HCT116 (cell line): ENCODE measurements around the gene TNRC6B. TPM values are rescaled to one million over a fixed set of nuclear protein-coding genes. Genes with fewer than 3 reads are reported as not detected.

ENCODE experiments used
- ATAC-seq: fragments of 200-7000 bp; cut with Tn5 transposase; 2 replicates; pipeline ENCODE4 v1.9.1; 2020; ENCODE audit warnings: mild to moderate bottlenecking, moderate library complexity
- BruUV-seq: library from RNA; stranded (reverse); fragments of 400-500 nt; replicated peaks from 2 replicates; lab custom pipeline; 2021; lab: Mats Ljungman, UMichigan
- CTCF ChIA-PET: fragments of 300-600 bp; sonication (Branson Sonifier 250); formaldehyde crosslinking; loops from one replicate; lab custom pipeline; 2021; ENCODE audit warnings: antibody characterized with exemption; lab: Charles Lee
- POLR2A ChIA-PET: fragments of 300-600, 350-600 bp; sonication (Branson Sonifier 250); formaldehyde crosslinking; loops from one replicate; lab custom pipeline; 2021; ENCODE audit warnings: antibody characterized with exemption; lab: Charles Lee
- RAD21 ChIA-PET, 2 experiments: fragments of 300-600 bp; sonication (Branson Sonifier 250); formaldehyde crosslinking; loops; one replicate each; lab custom pipeline; 2023; ENCODE audit warnings: low total read pairs in 2 of 2; ENCODE audit not compliant: uncharacterized antibody in 2 of 2, unreplicated experiment in 2 of 2, low non-redundant PET in 1 of 2; lab: Charles Lee
- DNase-seq: peaks from one replicate; pipeline ENCODE4 v3.0.0-alpha.2; 2010; ENCODE audit warnings: low read depth, low spot score
- H2AFZ ChIP-seq: fragments of 200-600 bp; shearing (Covaris generic), sonication (generic); 2 replicates; pipeline ENCODE4 v1.6.1; 2017; ENCODE audit warnings: low read depth, mixed run types, mixed read lengths, antibody characterized with exemption, low read length; ENCODE audit not compliant: poor library complexity, severe bottlenecking
- H3K27ac ChIP-seq: 2 replicates; pipeline ENCODE4 v1.5.1; 2012; ENCODE audit warnings: low read depth, low read length
- H3K27me3 ChIP-seq: fragments of 200-600 bp; sonication (generic); 2 replicates; pipeline ENCODE4 v1.6.1; 2016; ENCODE audit warnings: mixed run types, low read length, mixed read lengths; ENCODE audit not compliant: insufficient read depth
- H3K36me3 ChIP-seq, 2 experiments: fragments of 200-500 bp in 1 of 2; fragments of 200-600 bp in 1 of 2; sonication (Bioruptor generic) in 1 of 2; sonication (generic) in 1 of 2; 2 replicates each; pipeline versions ENCODE4 v1.5.1 to v1.6.1; 2014 to 2016; ENCODE audit warnings: low read length in 2 of 2, inconsistent platforms in 1 of 2, mixed read lengths in 1 of 2, mixed run types in 1 of 2; ENCODE audit not compliant: insufficient read depth in 2 of 2, control insufficient read depth in 1 of 2
- H3K4me1 ChIP-seq, 2 experiments: fragments of 200-600 bp in 1 of 2; sonication (generic) in 1 of 2; 2 replicates each; pipeline versions ENCODE4 v1.5.1 to v1.6.1; 2012 to 2017; ENCODE audit warnings: low read length in 2 of 2, inconsistent platforms in 1 of 2, mild to moderate bottlenecking in 1 of 2, mixed read lengths in 1 of 2, mixed run types in 1 of 2, moderate library complexity in 1 of 2; ENCODE audit not compliant: insufficient read depth in 2 of 2, control insufficient read depth in 1 of 2
- H3K4me2 ChIP-seq: fragments of 200-600 bp; sonication (generic); 2 replicates; pipeline ENCODE4 v1.6.1; 2017; ENCODE audit warnings: mixed run types, low read length, mixed read lengths
- H3K4me3 ChIP-seq, 2 experiments: fragments of 200-600 bp in 1 of 2; sonication (generic) in 1 of 2; replicated peaks in 1 of 2; 2 replicates each; pipeline ENCODE4 v1.5.1; 2011 to 2016; ENCODE audit warnings: low read length in 2 of 2, control low read depth in 1 of 2, low read depth in 1 of 2, mild to moderate bottlenecking in 1 of 2, mixed read lengths in 1 of 2, mixed run types in 1 of 2
- H3K79me2 ChIP-seq: fragments of 200-600 bp; sonication (generic); 2 replicates; pipeline ENCODE4 v1.6.1; 2017; ENCODE audit warnings: mild to moderate bottlenecking, mixed run types, low read length, moderate library complexity, mixed read lengths; ENCODE audit not compliant: insufficient read depth
- H3K9ac ChIP-seq: fragments of 200-600 bp; sonication (generic); 2 replicates; pipeline ENCODE4 v1.6.1; 2016; ENCODE audit warnings: low read length, mixed read lengths
- H3K9me2 ChIP-seq: fragments of 200-600 bp; sonication (generic), shearing (Covaris generic); 2 replicates; pipeline ENCODE4 v1.6.1; 2017; ENCODE audit warnings: mixed run types, mild to moderate bottlenecking, moderate library complexity; ENCODE audit not compliant: insufficient read depth
- H3K9me3 ChIP-seq, 2 experiments: fragments of 200-500 bp in 1 of 2; fragments of 200-600 bp in 1 of 2; sonication (Bioruptor generic) in 1 of 2; sonication (generic) in 1 of 2; 2 replicates each; pipeline ENCODE4 v1.6.1; 2014 to 2017; ENCODE audit warnings: low read length in 2 of 2, mixed read lengths in 2 of 2, inconsistent platforms in 1 of 2, low read depth in 1 of 2, mild to moderate bottlenecking in 1 of 2, mixed run types in 1 of 2, moderate library complexity in 1 of 2; ENCODE audit not compliant: control insufficient read depth in 1 of 2, insufficient read depth in 1 of 2
- H4K20me1 ChIP-seq: fragments of 200-600 bp; sonication (generic), shearing (Covaris generic); 2 replicates; pipeline ENCODE4 v1.6.1; 2017; ENCODE audit warnings: mixed run types, mild to moderate bottlenecking, moderate library complexity; ENCODE audit not compliant: insufficient read depth
- CBX3 ChIP-seq: IDR thresholded peaks from 2 replicates; pipeline ENCODE4 v1.6.1; 2012; ENCODE audit warnings: low read depth
- CEBPB ChIP-seq: IDR thresholded peaks from 2 replicates; pipeline ENCODE4 v1.6.1; 2012; ENCODE audit warnings: low read depth
- EZH2 ChIP-seq: fragments of 200-600 bp; sonication (generic); IDR thresholded peaks from 2 replicates; pipeline ENCODE4 v1.6.1; 2017; ENCODE audit warnings: antibody characterized with exemption, mixed run types
- JUND ChIP-seq: IDR thresholded peaks from 2 replicates; pipeline ENCODE4 v1.6.1; 2012
- MAX ChIP-seq: IDR thresholded peaks from 2 replicates; pipeline ENCODE4 v1.6.1; 2012
- POLR2A ChIP-seq: IDR thresholded peaks from 2 replicates; pipeline ENCODE4 v1.7.0; 2011; ENCODE audit warnings: borderline replicate concordance; ENCODE audit not compliant: insufficient read depth, insufficient read length; ENCODE audit errors: extremely low read depth
- SIN3A ChIP-seq: IDR thresholded peaks from 2 replicates; pipeline ENCODE4 v1.6.1; 2012; ENCODE audit warnings: low read depth
- SRF ChIP-seq: IDR thresholded peaks from 2 replicates; pipeline ENCODE4 v1.6.1; 2012; ENCODE audit warnings: low read depth
- TCF7L2 ChIP-seq: IDR thresholded peaks from 2 replicates; pipeline ENCODE4 v1.7.0; 2011; ENCODE audit warnings: borderline replicate concordance, inconsistent platforms; ENCODE audit not compliant: insufficient read depth, insufficient read length; ENCODE audit errors: extremely low read depth
- YY1 ChIP-seq: IDR thresholded peaks from 2 replicates; pipeline ENCODE4 v1.6.1; 2011; ENCODE audit warnings: low read length, low read depth, moderate library complexity, mild to moderate bottlenecking; ENCODE audit not compliant: insufficient replicate concordance; ENCODE audit errors: extremely low read depth
- ZNF274 ChIP-seq: fragments of 200-500 bp; sonication (Bioruptor generic); IDR thresholded peaks from 2 replicates; pipeline ENCODE4 v1.6.1; 2014; ENCODE audit warnings: mild to moderate bottlenecking, low read depth, low read length, inconsistent platforms
- intact Hi-C: fragments of 100-400 bp; cut with micrococcal nuclease; formaldehyde crosslinking; loops from 2 replicates; pipeline ENCODE4 v1.10.0; 2022
- total RNA-seq: library from RNA; stranded (reverse); gene quantifications from one replicate; pipeline ENCODE4 v1.2.1, GENCODE V29; 2021; ENCODE audit not compliant: unreplicated experiment
- TF ChIP-seq, protein P1 (sequence below): IDR thresholded peaks from 2 replicates; pipeline ENCODE4 v1.6.1; 2012

TNRC6B gene
- total RNA-seq, 1 experiment from 2014 or later = 29.8 TPM

DNA sequence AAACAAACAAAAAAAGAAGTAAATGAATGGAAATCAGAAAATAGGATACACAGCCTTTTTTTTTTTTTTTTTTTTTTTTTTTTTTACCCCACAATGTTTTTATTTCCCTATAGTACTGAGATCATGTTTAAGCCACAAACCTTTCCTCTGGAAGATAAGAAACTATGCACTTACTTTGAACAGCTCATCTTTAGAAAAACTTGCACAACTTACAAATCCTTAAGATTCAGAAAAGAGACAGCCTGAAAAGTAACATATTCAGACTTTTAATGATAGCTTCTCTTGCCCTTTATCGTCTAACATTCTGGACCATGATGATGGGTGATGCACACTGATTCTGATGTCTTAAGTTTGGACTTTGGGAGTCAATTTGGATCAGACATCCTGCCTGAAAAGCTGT lies 80.3 kb downstream of the TNRC6B start:
- Histone ChIP-seq H3K9me3 (no peaks in the 10 kb centered on the region), H4K20me1 (no peaks in the 10 kb centered on the region), H3K9me2 (no peaks in the 10 kb centered on the region), H2AFZ (no peak overlapping the region), H3K27me3 (no peaks in the 10 kb centered on the region), H3K27ac (peak overlapping the region; percentile 33; the same call in 1 of the 2 replicates), H3K9ac (no peak overlapping the region), H3K4me3 (no peak overlapping the region), H3K4me1 (peaks cover 18 to 22% of the 10 kb centered on the region in 2 experiments), H3K79me2 (peaks cover 5% of the 10 kb centered on the region; the same call in 1 of the 2 replicates), H3K4me2 (peak overlapping the region; percentile 63), H3K36me3 (no peaks in the 10 kb centered on the region)
- no peak; the same call in 1 of the 2 replicates for ATAC-seq
- POLR2A ChIA-PET = no interaction called here
- no TSS peak for BruUV-seq
- intact Hi-C loops = no loop called here
- DNase-seq = no peak
- CTCF ChIA-PET = no interaction called here
- RAD21 ChIA-PET = no interaction called here
- no peak for TF ChIP-seq SRF
- no peak for TF ChIP-seq EZH2
- no peak for TF ChIP-seq YY1
- TF ChIP-seq, protein P1, sequence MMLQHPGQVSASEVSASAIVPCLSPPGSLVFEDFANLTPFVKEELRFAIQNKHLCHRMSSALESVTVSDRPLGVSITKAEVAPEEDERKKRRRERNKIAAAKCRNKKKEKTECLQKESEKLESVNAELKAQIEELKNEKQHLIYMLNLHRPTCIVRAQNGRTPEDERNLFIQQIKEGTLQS = no peak
- no peak for TF ChIP-seq CEBPB
- no peak for TF ChIP-seq MAX
- no peak for TF ChIP-seq TCF7L2
- TF ChIP-seq ZNF274 = no peak
- TF ChIP-seq SIN3A = no peak
- no peak for TF ChIP-seq JUND
- no peak for TF ChIP-seq CBX3
- no peak for TF ChIP-seq POLR2A
- TF ChIP-seq, all 23 proteins: peak for 0
